ENCODE measurements around the gene NACC2.

NACC2 gene

GRCh38 chr9:136129176-136129575, 34.1 kb upstream of the NACC2 start:
- DNase-seq (ENCODE audit: low read depth in 2 of 2), result no peak

GRCh38 chr9:136128436-136128835, 33.3 kb upstream of the NACC2 start:
- DNase-seq (ENCODE audit: low read depth in 2 of 2), result no peak

- DNase-seq (ENCODE audit: low read depth in 2 of 2), result no peak
Measured at GRCh38 chr9:136127313-136127712, 32.2 kb upstream of the NACC2 start.

GRCh38 chr9:136124976-136125692, 30.0 kb upstream of the NACC2 start:
- DNase-seq (ENCODE audit: low read depth in 2 of 2), result no peak

- peak; percentile 56 to 70 for DNase-seq (ENCODE audit: low read depth in 2 of 2)
Measured at GRCh38 chr9:136122425-136123383, 27.6 kb upstream of the NACC2 start.

- no peak for DNase-seq (ENCODE audit: low read depth in 2 of 2)
Measured at GRCh38 chr9:136121801-136122200, 26.7 kb upstream of the NACC2 start.

GRCh38 chr9:136120438-136120844, 25.4 kb upstream of the NACC2 start:
- DNase-seq (ENCODE audit: low read depth in 2 of 2), result no peak

GRCh38 chr9:136119883-136120393, 24.8 kb upstream of the NACC2 start:
- no peak for DNase-seq (ENCODE audit: low read depth in 2 of 2)

GRCh38 chr9:136119061-136119882, 24.2 kb upstream of the NACC2 start:
- no peak for DNase-seq (ENCODE audit: low read depth in 2 of 2)

GRCh38 chr9:136118320-136119060, 23.4 kb upstream of the NACC2 start, which contains the start of gene TMEM250:
Gene TMEM250, minus strand, starts transcription at chr9:136118875. Its CDS starts 1,975 bp downstream, at chr9:136116900.
- peak; percentile 93 to 95 for DNase-seq (ENCODE audit: low read depth in 2 of 2)

GRCh38 chr9:136117916-136118319, 22.8 kb upstream of the NACC2 start:
- no peak for DNase-seq (ENCODE audit: low read depth in 2 of 2)

GRCh38 chr9:136117291-136117915, 22.3 kb upstream of the NACC2 start:
- no peak for DNase-seq (ENCODE audit: low read depth in 2 of 2)

- DNase-seq (ENCODE audit: low read depth in 2 of 2), result no peak
Measured at GRCh38 chr9:136116360-136117098, 21.4 kb upstream of the NACC2 start.

GRCh38 chr9:136115641-136116359, 20.7 kb upstream of the NACC2 start:
- DNase-seq (ENCODE audit: low read depth in 2 of 2), result no peak

- no peak for DNase-seq (ENCODE audit: low read depth in 2 of 2)
Measured at GRCh38 chr9:136115206-136115605, 20.1 kb upstream of the NACC2 start.

- DNase-seq (ENCODE audit: low read depth in 2 of 2), result no peak
Measured at GRCh38 chr9:136114610-136115009, 19.5 kb upstream of the NACC2 start.

GRCh38 chr9:136112541-136112940, 17.5 kb upstream of the NACC2 start:
- DNase-seq (ENCODE audit: low read depth in 2 of 2), result no peak

GRCh38 chr9:136111910-136112309, 16.8 kb upstream of the NACC2 start:
- no peak for DNase-seq (ENCODE audit: low read depth in 2 of 2)

- no peak for DNase-seq (ENCODE audit: low read depth in 2 of 2)
Measured at GRCh38 chr9:136111190-136111589, 16.1 kb upstream of the NACC2 start.

All from stimulated activated CD4-positive, alpha-beta T cell treated with anti-CD3 and anti-CD28 coated beads, Interleukin-15, amount 100 ng/mL, for 48 hours (primary cell).